T-helper 2 cell treated with Interferon-gamma antibody and Interleukin-4, amounts not matched to agents 100 ng/mL and 5 ng/mL, for 36 hours (primary cell): Measurements from ENCODE around the gene TOLLIP. TPM values are rescaled to one million over a fixed set of nuclear protein-coding genes. Genes with fewer than 3 reads are reported as not detected.

Experiments
- total RNA-seq: library from RNA; stranded (reverse); gene quantifications from 2 replicates; pipeline ENCODE4 v1.2.3, GENCODE V29; 2022

TOLLIP gene
- total RNA-seq, 1 donor from 2014 or later = 29.8 TPM

Other genes starting within 250 kb of the TOLLIP start
- not detected in 2 replicates for gene MUC2, start 234.8 kb downstream of the TOLLIP start, total RNA-seq
- gene MUC5AC, start 151.7 kb downstream of the TOLLIP start, total RNA-seq = not detected in 2 replicates
- gene MUC5B, start 86.6 kb downstream of the TOLLIP start, total RNA-seq = not detected in 2 replicates
- gene BRSK2, start 80.3 kb upstream of the TOLLIP start, total RNA-seq = 0.09 TPM in 1 of 2 replicates, not detected in the other
- gene MOB2, start 177.1 kb upstream of the TOLLIP start, total RNA-seq = 39.6 and 41.3 TPM in 2 replicates